ENCODE results near the gene NQO1.
"Not testable (repeated sequence)": the region's sequence is repeated elsewhere in the genome, so short reads cannot be mapped to it uniquely, and the experiment has no call there.

The NQO1 gene

DNA sequence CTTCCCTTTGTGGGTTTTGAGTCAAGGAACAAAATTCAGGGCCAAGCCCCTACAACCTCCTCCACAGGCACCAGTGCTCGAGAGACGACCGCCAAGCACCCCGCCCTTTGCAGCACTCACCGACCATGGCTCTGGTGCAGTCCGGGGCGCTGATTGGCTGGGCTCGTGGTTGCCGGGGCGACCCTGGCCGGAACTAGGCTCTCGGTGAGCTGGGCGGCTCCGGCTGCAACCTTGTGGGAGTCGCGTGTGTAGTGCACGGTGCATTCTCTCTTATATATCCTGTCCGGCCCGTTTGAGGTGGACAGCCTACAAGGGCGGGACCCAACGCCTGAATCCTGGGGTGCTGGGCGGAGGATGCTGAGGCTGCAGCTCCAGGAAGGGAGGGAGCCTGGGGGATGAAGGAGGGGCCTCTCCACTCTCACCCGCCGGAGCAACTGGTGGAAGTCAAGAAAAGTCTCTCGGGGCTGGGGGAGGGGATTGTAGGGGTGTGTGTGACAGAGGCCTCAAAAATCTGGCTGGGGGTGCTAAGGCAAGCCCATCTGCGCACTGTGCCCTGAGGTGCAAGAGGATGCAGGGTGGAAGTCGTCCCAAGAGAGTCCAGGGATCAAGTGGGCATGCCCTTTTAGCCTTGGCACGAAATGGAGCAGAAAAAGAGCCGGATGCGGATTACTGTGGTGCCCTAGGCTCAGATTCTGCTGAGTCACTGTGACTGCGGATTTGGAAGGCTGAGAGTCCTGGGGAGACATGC is at the start of gene NQO1:
NQO1 (minus strand) TSS at position 248 of the 748 bp plus-strand sequence; CDS start at position 127, 121 bp downstream.
- peak; percentile 97 for DNase-seq (ENCODE audit: low spot score)

- DNase-seq (ENCODE audit: low spot score) = no peak
These were observed 49.2 kb upstream of the NQO1 start for GRCh38 chr16:69775563-69775962.

DNA sequence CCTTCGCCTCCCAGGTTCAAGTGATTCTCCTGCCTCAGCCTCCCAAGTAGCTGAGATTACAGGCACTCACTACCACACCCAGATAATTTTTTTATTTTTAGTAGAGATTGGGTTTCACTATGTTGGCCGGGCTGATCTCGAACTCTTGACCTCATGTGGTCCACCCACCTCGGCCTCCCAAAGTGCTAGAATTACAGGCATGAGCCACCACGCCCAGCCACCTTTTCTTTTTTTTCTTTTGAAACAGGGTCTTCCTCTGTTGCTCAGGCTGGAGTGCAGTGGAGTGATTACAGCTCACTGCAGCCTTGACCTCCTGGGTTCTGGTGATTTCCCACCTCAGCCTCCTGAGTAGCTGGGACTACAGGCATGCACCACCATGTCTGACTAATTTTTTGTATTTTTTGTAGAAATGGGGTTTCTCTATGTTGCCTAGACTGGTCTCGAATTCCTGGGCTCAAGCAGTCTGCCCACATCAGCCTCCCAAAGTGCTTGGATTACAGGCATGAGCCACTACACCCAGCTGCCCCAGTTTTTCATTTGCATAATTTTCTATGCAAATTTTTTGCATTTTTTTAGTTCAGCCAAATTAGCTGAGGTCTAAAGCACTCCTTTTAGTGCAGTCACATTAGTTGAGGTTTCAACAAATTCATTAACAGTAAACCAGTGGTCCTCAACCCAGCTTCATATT is 47.0 kb upstream of the NQO1 start:
- DNase-seq (ENCODE audit: low spot score) = peak; percentile 10

- DNase-seq (ENCODE audit: low spot score) = no peak
These were observed 45.2 kb upstream of the NQO1 start for GRCh38 chr16:69771651-69771967.

- DNase-seq (ENCODE audit: low spot score) = no peak
These were observed 43.0 kb upstream of the NQO1 start for GRCh38 chr16:69769404-69769803.

- DNase-seq (ENCODE audit: low spot score) = no peak
These were observed 42.3 kb upstream of the NQO1 start for GRCh38 chr16:69768666-69769065.

DNA sequence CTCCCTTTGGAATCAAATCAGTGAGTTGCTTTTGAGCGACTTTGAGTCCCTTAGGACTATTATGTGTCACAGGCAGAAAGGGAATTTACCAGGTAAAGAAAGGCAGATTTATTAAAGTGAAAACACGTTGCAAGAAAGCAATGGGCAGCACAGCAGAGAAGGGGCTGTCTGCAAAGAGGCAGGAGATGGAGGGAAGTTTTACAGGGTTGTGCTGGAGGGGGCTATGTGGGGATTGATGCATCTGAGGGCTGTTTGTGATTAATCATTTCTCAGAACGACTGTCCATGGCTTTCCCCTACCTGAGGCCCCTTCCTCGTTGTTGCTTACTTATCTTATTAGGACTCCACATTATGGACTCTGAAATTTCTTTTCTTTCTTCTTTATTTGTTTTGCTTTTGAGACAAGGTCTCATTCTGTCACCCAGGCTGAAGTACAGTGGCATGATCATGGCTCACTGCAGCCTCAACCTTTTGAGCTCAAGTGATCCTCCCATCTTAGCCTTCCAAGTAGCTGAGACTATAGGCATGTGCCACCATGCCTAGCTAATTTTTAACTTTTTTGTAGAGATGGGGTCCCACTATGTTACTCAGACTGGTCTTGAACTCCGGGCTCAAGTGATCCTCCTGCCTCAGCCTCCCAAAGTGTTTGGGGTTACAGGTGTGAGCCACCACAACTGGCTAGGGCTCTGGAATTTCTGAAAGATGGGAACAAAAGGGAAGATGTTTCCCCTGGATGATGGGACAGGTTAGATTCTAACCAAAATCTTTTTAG is 41.3 kb upstream of the NQO1 start:
- no peak for DNase-seq (ENCODE audit: low spot score)

- no peak for DNase-seq (ENCODE audit: low spot score)
These were observed 37.2 kb upstream of the NQO1 start for GRCh38 chr16:69763599-69763942.

DNA sequence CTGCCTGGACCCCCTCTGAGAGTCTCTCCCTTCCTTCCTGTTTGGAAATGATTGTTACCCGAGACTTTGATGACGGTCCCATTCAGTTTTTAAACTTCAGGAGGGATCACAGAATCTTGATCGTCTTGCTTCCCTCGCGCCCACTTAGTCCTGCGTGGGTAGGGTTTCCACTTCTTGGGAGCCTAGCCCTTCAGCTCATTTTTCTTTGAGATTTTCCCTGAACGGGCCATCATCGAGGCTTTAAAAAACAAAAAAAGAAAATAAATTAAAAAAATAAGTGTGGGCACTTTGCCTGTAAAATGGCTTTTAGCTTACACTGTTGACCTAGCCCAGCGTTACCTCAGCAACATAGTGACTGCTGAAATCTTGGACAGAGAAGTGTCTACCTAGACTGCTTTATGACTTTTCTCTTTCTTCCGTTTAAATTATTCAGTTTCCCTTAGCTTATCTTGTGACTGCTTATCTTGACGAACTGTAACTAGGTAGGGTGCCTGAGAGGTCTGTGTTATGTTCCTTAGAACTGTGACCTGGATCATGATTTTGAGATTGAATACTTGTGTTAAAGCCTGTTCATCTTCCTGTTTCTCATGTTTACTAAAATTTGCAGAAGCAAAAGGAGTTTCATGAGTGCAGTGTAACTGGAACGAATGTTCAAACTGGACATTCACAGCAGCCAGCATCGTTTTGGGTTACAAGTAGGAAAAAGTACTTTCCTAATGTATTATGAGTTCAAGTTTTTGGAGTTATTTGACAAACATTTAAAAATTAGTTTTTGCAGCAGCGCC is 36.6 kb upstream of the NQO1 start:
- DNase-seq (ENCODE audit: low spot score) = peak; percentile 58

- DNase-seq (ENCODE audit: low spot score) = peak; percentile 88
These were observed 35.8 kb upstream of the NQO1 start, which contains the start of gene WWP2 for GRCh38 chr16:69761983-69762813. TSS of gene WWP2 (plus strand) at chr16:69762332. CDS start at chr16:69787011, 24,679 bp downstream.

GRCh38 chr16:69757375-69757774 is 31.0 kb upstream of the NQO1 start:
- DNase-seq (ENCODE audit: low spot score) = not testable (repeated sequence)

DNA sequence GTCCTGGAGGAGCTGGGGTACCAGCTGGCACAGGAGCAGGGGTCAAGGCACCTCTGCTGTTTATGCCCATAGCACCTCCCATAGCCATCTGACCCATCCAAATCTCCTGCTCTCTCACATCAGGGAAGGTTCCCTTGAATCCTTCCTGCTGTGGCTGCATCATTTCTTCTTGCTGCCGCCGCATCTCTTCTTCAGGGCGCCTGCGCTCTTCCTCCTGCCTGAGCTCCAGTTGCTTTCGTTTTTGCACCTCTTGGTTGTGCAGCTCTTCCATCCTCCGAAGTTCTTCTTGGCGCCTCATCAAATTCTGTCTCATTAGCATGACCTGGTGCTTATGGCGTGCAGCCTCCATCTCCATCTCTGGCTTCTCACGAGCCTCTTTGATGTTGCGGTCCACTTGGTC is 30.3 kb upstream of the NQO1 start:
- DNase-seq (ENCODE audit: low spot score) = no peak

DNA sequence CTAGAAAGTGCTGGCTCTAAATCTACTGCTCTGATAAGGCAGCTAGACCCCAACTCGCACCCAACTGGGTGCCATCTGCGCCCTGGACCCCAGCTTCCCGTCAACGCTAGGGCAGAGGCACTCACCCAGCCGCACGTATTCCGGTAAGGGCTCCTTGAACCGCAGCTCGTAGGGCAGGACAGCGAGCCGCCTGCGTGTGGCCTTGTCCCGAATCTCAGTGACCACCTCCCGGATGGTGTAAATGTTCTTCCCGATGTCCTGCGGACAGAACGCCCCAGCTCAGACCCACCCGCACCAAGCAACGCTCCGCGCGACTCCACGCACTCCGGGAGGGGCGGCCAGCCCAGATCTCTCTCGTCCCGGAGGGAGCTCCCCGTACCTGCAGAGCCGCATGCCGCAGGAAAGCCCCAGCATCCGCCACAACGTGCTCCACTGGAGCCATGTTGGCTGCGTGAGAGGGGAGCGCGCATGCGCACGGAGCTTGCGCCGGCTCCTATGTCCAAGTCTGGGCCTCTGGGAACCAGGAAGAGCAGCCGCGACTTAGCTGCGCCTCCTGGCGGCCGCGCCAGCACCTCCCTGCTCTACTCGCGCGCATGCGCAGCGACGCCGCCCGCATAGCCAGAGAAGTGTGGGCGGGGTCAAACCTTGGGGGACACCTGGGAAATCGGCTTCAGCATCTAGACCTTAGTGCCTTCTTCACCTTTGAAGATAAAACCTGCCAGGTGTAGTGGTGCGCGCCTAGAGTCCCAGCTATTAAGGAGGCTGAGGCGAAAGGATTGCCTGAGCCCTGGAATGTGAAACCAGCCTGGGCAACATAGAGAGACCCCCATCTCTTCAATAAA is 28.3 kb upstream of the NQO1 start, which contains the start of gene NOB1:
NOB1 (minus strand) TSS at position 458 of the 842 bp plus-strand sequence; CDS start at position 442, 16 bp downstream.
- DNase-seq (ENCODE audit: low spot score) = peak; percentile 97

GRCh38 chr16:69754143-69754468 is 27.7 kb upstream of the NQO1 start:
- DNase-seq (ENCODE audit: low spot score) = no peak

DNA sequence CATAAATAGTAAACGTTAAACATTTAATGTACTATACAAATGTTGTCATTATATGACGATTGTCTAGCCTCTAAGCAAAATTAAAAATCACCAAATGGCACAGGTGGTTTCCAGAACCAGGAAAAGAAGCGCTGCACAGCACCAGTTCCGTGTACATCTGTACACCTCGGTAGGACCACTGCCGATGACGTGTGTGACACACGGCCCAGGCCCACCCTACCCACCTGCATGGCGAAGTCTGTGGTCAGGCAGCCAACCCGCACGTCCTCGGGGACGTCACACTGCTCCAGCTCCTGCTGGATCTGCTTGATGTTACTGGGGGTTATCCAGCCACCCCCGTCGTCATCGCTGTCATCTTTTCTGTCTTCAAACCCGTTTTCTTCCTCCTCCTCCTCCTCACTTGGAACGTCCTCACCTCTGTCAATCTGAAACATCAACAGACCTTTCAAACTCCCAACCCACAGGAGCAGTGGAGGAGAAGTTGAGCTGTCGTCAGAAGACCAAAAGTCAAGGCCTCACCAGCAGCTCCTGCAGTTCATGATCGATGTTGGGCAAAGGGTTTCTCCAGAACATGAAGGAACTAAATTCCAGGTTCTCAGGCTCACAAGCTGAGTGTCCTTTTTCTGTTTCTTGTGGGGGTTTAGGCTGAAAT is 22.5 kb upstream of the NQO1 start:
- DNase-seq (ENCODE audit: low spot score) = no peak

DNA sequence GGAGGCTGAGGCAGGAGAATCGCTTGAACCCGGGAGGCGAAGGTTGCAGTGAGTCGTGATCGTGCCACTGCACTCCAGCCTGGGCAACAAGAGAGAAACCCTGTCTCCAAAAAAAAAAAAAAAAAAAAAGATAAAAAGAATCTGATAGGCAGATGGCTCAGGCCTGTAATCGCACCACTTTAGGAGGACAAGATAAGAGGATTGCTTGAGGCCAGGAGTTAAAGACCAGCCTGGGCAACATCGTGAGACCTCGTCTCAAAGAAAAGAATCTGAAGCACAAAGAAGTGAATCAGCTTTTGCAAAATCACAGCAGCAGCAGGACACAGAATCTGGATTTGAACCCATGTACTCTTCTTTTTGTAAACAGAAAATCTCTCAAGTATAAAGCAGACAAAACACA is 20.8 kb upstream of the NQO1 start:
- no peak for DNase-seq (ENCODE audit: low spot score)

- no peak for DNase-seq (ENCODE audit: low spot score)
These were observed 19.6 kb upstream of the NQO1 start for GRCh38 chr16:69745959-69746358.

DNA sequence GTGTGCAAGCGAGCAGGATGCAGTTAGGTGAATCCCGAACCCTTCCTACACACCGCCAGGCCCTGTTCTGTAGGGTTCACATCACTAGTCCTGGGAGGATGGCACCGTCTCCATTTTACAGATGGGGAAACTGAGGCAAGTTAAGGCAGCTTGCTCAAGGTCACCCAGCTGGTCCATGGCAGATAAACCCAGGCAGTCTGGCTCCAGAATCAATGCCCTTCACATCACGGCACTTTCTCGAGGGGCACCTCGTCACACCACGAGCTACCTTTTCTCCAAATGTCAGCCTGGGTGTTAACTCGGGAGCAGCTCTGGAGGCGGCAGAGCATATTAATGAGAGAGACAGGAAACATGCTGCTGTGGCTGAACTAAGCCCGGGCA is 18.9 kb upstream of the NQO1 start:
- no peak for DNase-seq (ENCODE audit: low spot score)

- no peak for DNase-seq (ENCODE audit: low spot score)
These were observed 18.2 kb upstream of the NQO1 start for GRCh38 chr16:69744363-69745231.
